IMR-90 (cell line): ENCODE results near the gene SIK3.

Experiments
- BHLHE40 ChIP-seq: fragments of 150-350 bp; IDR thresholded peaks from 2 replicates; pipeline ENCODE4 v1.6.1; 2016; ENCODE audit warnings: mild to moderate bottlenecking, low read depth, low read length
- CEBPB ChIP-seq: IDR thresholded peaks from 2 replicates; pipeline ENCODE4 v1.6.1; 2012; ENCODE audit warnings: low read depth, low read length, improper control_type of control experiment
- CTCF ChIP-seq: conservative IDR thresholded peaks from 2 replicates; pipeline ENCODE4 v1.5.1; 2012; ENCODE audit warnings: mild to moderate bottlenecking, low read depth, low read length, improper control_type of control experiment
- ELK1 ChIP-seq: fragments of 150-350 bp; IDR thresholded peaks from 2 replicates; pipeline ENCODE4 v1.6.1; 2016; ENCODE audit warnings: low read depth, mild to moderate bottlenecking, low read length, moderate library complexity, borderline replicate concordance
- FOS ChIP-seq: fragments of 150-350 bp; IDR thresholded peaks from 2 replicates; pipeline ENCODE4 v1.6.1; 2016; ENCODE audit warnings: low read depth, low read length
- MAFK ChIP-seq: IDR thresholded peaks from 2 replicates; pipeline ENCODE4 v1.6.1; 2012; ENCODE audit warnings: low read depth, low read length, improper control_type of control experiment
- MXI1 ChIP-seq: IDR thresholded peaks from 2 replicates; pipeline ENCODE4 v1.6.1; 2012; ENCODE audit warnings: low read depth, mild to moderate bottlenecking, low read length, moderate library complexity, borderline replicate concordance
- POLR2A ChIP-seq: IDR thresholded peaks from 2 replicates; pipeline ENCODE4 v1.6.1; 2012; ENCODE audit warnings: mild to moderate bottlenecking, low read depth, low read length
- SMC3 ChIP-seq: fragments of 150-350 bp; IDR thresholded peaks from 2 replicates; pipeline ENCODE4 v1.6.1; 2016; ENCODE audit warnings: low read depth, mild to moderate bottlenecking, antibody characterized with exemption, low read length, moderate library complexity
- USF2 ChIP-seq: fragments of 150-350 bp; IDR thresholded peaks from 2 replicates; pipeline ENCODE4 v1.6.1; 2017; ENCODE audit warnings: mild to moderate bottlenecking, antibody characterized with exemption, low read length, low read depth

GRCh38 chr11:117064275-117064674 is 34.0 kb downstream of the SIK3 start:
- no peak for TF ChIP-seq CTCF
- no peak for TF ChIP-seq SMC3
- TF ChIP-seq FOS = no peak
- TF ChIP-seq POLR2A = no peak
- TF ChIP-seq BHLHE40 = no peak
- TF ChIP-seq CEBPB = peak; percentile 93
- no peak for TF ChIP-seq ELK1
- TF ChIP-seq MXI1 = no peak
- peak; percentile 84 for TF ChIP-seq MAFK
- TF ChIP-seq USF2 = no peak
